Activated CD4-positive, alpha-beta T cell treated with anti-CD3 and anti-CD28 coated beads, Interleukin-2, amount 10 ng/mL, durations not matched to agents 24 days and 14 days (primary cell): Measurements from ENCODE around the gene BFSP2. TPM values are rescaled to one million over a fixed set of nuclear protein-coding genes. Genes with fewer than 3 reads are reported as not detected.
"Not testable (repeated sequence)": the region's sequence is repeated elsewhere in the genome, so short reads cannot be mapped to it uniquely, and the experiment has no call there.

Source experiments
- DNase-seq: peaks from one replicate; pipeline ENCODE4 v3.0.0; 2022
- H3K27ac Mint-ChIP-seq: one replicate; pipeline ENCODE4 v1.8.0; 2022; ENCODE audit warnings: mild to moderate bottlenecking, mixed read lengths
- H3K27me3 Mint-ChIP-seq: one replicate; pipeline ENCODE4 v1.8.0; 2022; ENCODE audit warnings: mixed read lengths
- H3K36me3 Mint-ChIP-seq: one replicate; pipeline ENCODE4 v1.8.0; 2022; ENCODE audit warnings: low read depth, mild to moderate bottlenecking, mixed read lengths
- H3K4me1 Mint-ChIP-seq: one replicate; pipeline ENCODE4 v1.8.0; 2021; ENCODE audit warnings: mixed read lengths
- H3K4me3 Mint-ChIP-seq: one replicate; pipeline ENCODE4 v1.8.0; 2022; ENCODE audit warnings: mild to moderate bottlenecking, moderate library complexity, mixed read lengths
- H3K9me3 Mint-ChIP-seq: one replicate; pipeline ENCODE4 v1.8.0; 2021; ENCODE audit warnings: mixed read lengths
- intact Hi-C: fragments of 100-400 bp; cut with micrococcal nuclease; formaldehyde crosslinking; loops from one replicate; pipeline ENCODE4 v1.15.1; 2023
- total RNA-seq: library from RNA; stranded (reverse); gene quantifications from 2 replicates; pipeline ENCODE4 v1.2.3, GENCODE V29; 2022

BFSP2 gene
- total RNA-seq, 1 donor from 2014 or later, result not detected

- peaks cover 47% of the 10 kb centered on the region for H3K4me1 Mint-ChIP-seq
- DNase-seq, result no peak
- no peaks in the 10 kb centered on the region for H3K36me3 Mint-ChIP-seq
- peaks cover 5% of the 10 kb centered on the region for H3K9me3 Mint-ChIP-seq
- no peak overlapping the region for H3K27ac Mint-ChIP-seq
- H3K4me3 Mint-ChIP-seq, result no peak overlapping the region
- intact Hi-C loops, result loop anchor here (10.0 kb wide), 1 partner anchor 328 kb away; the partner anchor contains the start of gene SRPRB
- H3K27me3 Mint-ChIP-seq, result no peaks in the 10 kb centered on the region
These were observed 77.1 kb downstream of the BFSP2 start for GRCh38 chr3:133476971-133477375.

- peaks cover 47% of the 10 kb centered on the region for H3K4me1 Mint-ChIP-seq
- H3K36me3 Mint-ChIP-seq, result no peaks in the 10 kb centered on the region
- peaks cover 5% of the 10 kb centered on the region for H3K9me3 Mint-ChIP-seq
- H3K4me3 Mint-ChIP-seq, result no peak overlapping the region
- intact Hi-C loops, result loop anchor here (10.0 kb wide), 1 partner anchor 327 kb away; the partner anchor contains the start of gene SRPRB
- H3K27me3 Mint-ChIP-seq, result no peaks in the 10 kb centered on the region
- H3K27ac Mint-ChIP-seq, result no peak overlapping the region
- DNase-seq, result no peak
These were observed 77.6 kb downstream of the BFSP2 start for GRCh38 chr3:133477487-133477886.

GRCh38 chr3:133478624-133479023, 78.8 kb downstream of the BFSP2 start:
- Mint-ChIP-seq H3K36me3 (no peaks in the 10 kb centered on the region), H3K4me1 (peaks cover 45% of the 10 kb centered on the region), H3K27ac (no peak overlapping the region), H3K4me3 (no peak overlapping the region), H3K9me3 (peaks cover 5% of the 10 kb centered on the region), H3K27me3 (no peaks in the 10 kb centered on the region)
- intact Hi-C loops, result loop anchor here (10.0 kb wide), 1 partner anchor 326 kb away; the partner anchor contains the start of gene SRPRB
- DNase-seq, result no peak

- peaks cover 39% of the 10 kb centered on the region for H3K4me1 Mint-ChIP-seq
- no peaks in the 10 kb centered on the region for H3K27me3 Mint-ChIP-seq
- no peak overlapping the region for H3K4me3 Mint-ChIP-seq
- no peak for DNase-seq
- no peak overlapping the region for H3K27ac Mint-ChIP-seq
- intact Hi-C loops, result loop anchor here (10.0 kb wide), 1 partner anchor 325 kb away; the partner anchor contains the start of gene SRPRB
- H3K9me3 Mint-ChIP-seq, result peaks cover 5% of the 10 kb centered on the region
- no peaks in the 10 kb centered on the region for H3K36me3 Mint-ChIP-seq
These were observed 79.5 kb downstream of the BFSP2 start for GRCh38 chr3:133479401-133479800.

GRCh38 chr3:133479895-133480669, 80.2 kb downstream of the BFSP2 start:
- no peak for DNase-seq
- intact Hi-C loops, result loop anchor here (10.0 kb wide), 1 partner anchor 325 kb away; the partner anchor contains the start of gene SRPRB
- Mint-ChIP-seq H3K4me3 (no peak overlapping the region), H3K9me3 (peaks cover 5% of the 10 kb centered on the region), H3K36me3 (no peaks in the 10 kb centered on the region), H3K27ac (no peak overlapping the region), H3K4me1 (peaks cover 32% of the 10 kb centered on the region), H3K27me3 (no peaks in the 10 kb centered on the region)

- H3K27me3 Mint-ChIP-seq, H3K9me3 Mint-ChIP-seq, H3K4me3 Mint-ChIP-seq, H3K27ac Mint-ChIP-seq, H3K36me3 Mint-ChIP-seq, DNase-seq, intact Hi-C loops: not testable (repeated sequence)
- peaks cover 14% of the 10 kb centered on the region for H3K4me1 Mint-ChIP-seq
These were observed 82.6 kb downstream of the BFSP2 start for GRCh38 chr3:133482474-133482873.

GRCh38 chr3:133486658-133487057, 86.8 kb downstream of the BFSP2 start:
- no peak overlapping the region for H3K4me3 Mint-ChIP-seq
- DNase-seq, result no peak
- peaks cover 2% of the 10 kb centered on the region for H3K36me3 Mint-ChIP-seq
- no peaks in the 10 kb centered on the region for H3K27me3 Mint-ChIP-seq
- intact Hi-C loops, result no loop called here
- peaks cover 23% of the 10 kb centered on the region for H3K4me1 Mint-ChIP-seq
- peaks cover 3% of the 10 kb centered on the region for H3K9me3 Mint-ChIP-seq
- H3K27ac Mint-ChIP-seq, result no peak overlapping the region

- Mint-ChIP-seq H3K36me3 (peaks cover 2% of the 10 kb centered on the region), H3K4me1 (peaks cover 26% of the 10 kb centered on the region), H3K27ac (no peak overlapping the region), H3K27me3 (no peaks in the 10 kb centered on the region), H3K4me3 (no peak overlapping the region), H3K9me3 (peaks cover 3% of the 10 kb centered on the region)
- intact Hi-C loops, result no loop called here
- no peak for DNase-seq
These were observed 87.3 kb downstream of the BFSP2 start for GRCh38 chr3:133487204-133487603.

- Mint-ChIP-seq H3K4me3 (no peak overlapping the region), H3K27ac (no peak overlapping the region), H3K27me3 (no peaks in the 10 kb centered on the region), H3K9me3 (peaks cover 3% of the 10 kb centered on the region), H3K36me3 (peaks cover 2% of the 10 kb centered on the region), H3K4me1 (peaks cover 35% of the 10 kb centered on the region)
- intact Hi-C loops, result no loop called here
- peak; percentile 85 for DNase-seq
These were observed 88.2 kb downstream of the BFSP2 start for GRCh38 chr3:133487920-133488540.

- Mint-ChIP-seq H3K9me3 (peaks cover 3% of the 10 kb centered on the region), H3K36me3 (peaks cover 2% of the 10 kb centered on the region), H3K27me3 (no peaks in the 10 kb centered on the region), H3K4me1 (peaks cover 37% of the 10 kb centered on the region), H3K4me3 (no peak overlapping the region), H3K27ac (peak overlapping the region; percentile 10)
- no peak for DNase-seq
- intact Hi-C loops, result no loop called here
These were observed 89.0 kb downstream of the BFSP2 start for GRCh38 chr3:133488785-133489367.

- Mint-ChIP-seq H3K4me1 (peaks cover 37% of the 10 kb centered on the region), H3K9me3 (peaks cover 3% of the 10 kb centered on the region), H3K27ac (no peak overlapping the region), H3K27me3 (no peaks in the 10 kb centered on the region), H3K4me3 (no peak overlapping the region), H3K36me3 (peaks cover 2% of the 10 kb centered on the region)
- intact Hi-C loops, result loop anchor here (5.0 kb wide), 2 partner anchors 173 to 318 kb away; partner anchors contain the start of genes SRPRB and TOPBP1
- no peak for DNase-seq
These were observed 89.7 kb downstream of the BFSP2 start for GRCh38 chr3:133489466-133490085.

- peaks cover 3% of the 10 kb centered on the region for H3K9me3 Mint-ChIP-seq
- peak overlapping the region; percentile 64 for H3K27ac Mint-ChIP-seq
- intact Hi-C loops, result loop anchor here (1.0 to 5.0 kb wide), 5 partner anchors 15 to 317 kb away; partner anchors contain the start of genes CDV3, SRPRB and TOPBP1
- H3K4me1 Mint-ChIP-seq, result peaks cover 37% of the 10 kb centered on the region
- peak overlapping the region; percentile 68 for H3K4me3 Mint-ChIP-seq
- H3K36me3 Mint-ChIP-seq, result peaks cover 2% of the 10 kb centered on the region
- no peaks in the 10 kb centered on the region for H3K27me3 Mint-ChIP-seq
- DNase-seq, result peak; percentile 84
These were observed 90.9 kb downstream of the BFSP2 start for GRCh38 chr3:133490468-133491351.
